HepG2 (cell line): ENCODE data around the gene RABGAP1. TPM values are rescaled to one million over a fixed set of nuclear protein-coding genes. Genes with fewer than 3 reads are reported as not detected.

ENCODE experiments used
- ATAC-seq: fragments of 200-7000 bp; cut with Tn5 transposase; 3 replicates; pipeline ENCODE4 v1.9.1; 2020; ENCODE audit warnings: mild to moderate bottlenecking, moderate library complexity
- BruUV-seq: library from RNA; stranded (reverse); fragments of 400-500 nt; replicated peaks from 2 replicates; lab custom pipeline; 2021; lab: Mats Ljungman, UMichigan
- CTCF ChIA-PET: fragments of 300-600 bp; formaldehyde crosslinking; extraction: SDS; loops from one replicate; lab custom pipeline; 2021; ENCODE audit warnings: low total read pairs, inconsistent platforms, low intra/inter-chr PET ratio; lab: Yijun Ruan, JAX
- POLR2A ChIA-PET: fragments of 350-600 bp; sonication (Branson Sonifier 250); formaldehyde crosslinking; loops from one replicate; lab custom pipeline; 2020; ENCODE audit warnings: antibody characterized with exemption, inconsistent platforms; lab: Yijun Ruan, JAX
- DNase-seq: peaks from one replicate; pipeline ENCODE4 v3.0.0-alpha.2; 2015; ENCODE audit warnings: low spot score
- FAIRE-seq: peaks from 3 replicates; lab custom pipeline; 2011; peaks lifted over from hg19 to GRCh38; lab: Jason Lieb, UNC
- H2AFZ ChIP-seq: one replicate; pipeline ENCODE4 v1.6.1; 2011; ENCODE audit warnings: low read length, inconsistent platforms
- H3K27ac ChIP-seq: fragments of 300-600 bp; 3 replicates; pipeline ENCODE4 v1.8.0; 2011; ENCODE audit warnings: mixed run types, mild to moderate bottlenecking, mixed read lengths, low read length, inconsistent platforms; ENCODE audit not compliant: insufficient read depth; ENCODE audit errors: extremely low read length
- H3K27me3 ChIP-seq, 2 experiments: fragments of 200-600 bp in 1 of 2; 2 replicates in 1 of 2; 3 replicates in 1 of 2; pipeline versions ENCODE4 v1.6.0 to v1.8.0; 2011; ENCODE audit warnings: low read length in 2 of 2, mild to moderate bottlenecking in 2 of 2, moderate library complexity in 2 of 2, inconsistent platforms in 1 of 2; ENCODE audit not compliant: insufficient read depth in 2 of 2, control insufficient read depth in 1 of 2
- H3K36me3 ChIP-seq, 2 experiments: fragments of 200-600 bp in 1 of 2; replicated peaks in 1 of 2; 2 replicates in 1 of 2; 3 replicates in 1 of 2; pipeline versions ENCODE4 v1.5.1 to v1.8.0; 2011; ENCODE audit warnings: low read length in 2 of 2, inconsistent platforms in 1 of 2; ENCODE audit not compliant: insufficient read depth in 2 of 2, control insufficient read depth in 1 of 2
- H3K4me1 ChIP-seq: 2 replicates; pipeline ENCODE4 v1.5.1; 2012; ENCODE audit warnings: low read length, inconsistent platforms; ENCODE audit not compliant: insufficient read depth
- H3K4me2 ChIP-seq: 2 replicates; pipeline ENCODE4 v1.6.0; 2011; ENCODE audit warnings: low read depth, low read length, inconsistent platforms
- H3K4me3 ChIP-seq, 3 experiments: fragments of 200-600 bp in 1 of 3; sonication (generic), shearing (Covaris generic) in 1 of 3; replicated peaks in 1 of 3; 2 replicates each; pipeline ENCODE4 v1.5.1; 2011 to 2016; ENCODE audit warnings: low read length in 3 of 3, inconsistent platforms in 2 of 3, low read depth in 2 of 3, mild to moderate bottlenecking in 2 of 3, control low read depth in 1 of 3, mixed read lengths in 1 of 3; ENCODE audit not compliant: insufficient read depth in 1 of 3
- H3K79me2 ChIP-seq: one replicate; pipeline ENCODE4 v1.6.1; 2011; ENCODE audit warnings: low read length, inconsistent platforms; ENCODE audit not compliant: insufficient read depth
- H3K9ac ChIP-seq: 2 replicates; pipeline ENCODE4 v1.6.0; 2011; ENCODE audit warnings: mild to moderate bottlenecking, low read depth, low read length, inconsistent platforms; ENCODE audit not compliant: insufficient read depth
- H3K9me3 ChIP-seq: 2 replicates; pipeline ENCODE4 v1.5.1; 2012; ENCODE audit warnings: mild to moderate bottlenecking, low read length
- H4K20me1 ChIP-seq: 2 replicates; pipeline ENCODE4 v1.6.0; 2011; ENCODE audit warnings: inconsistent platforms, mild to moderate bottlenecking, low read length, moderate library complexity; ENCODE audit not compliant: insufficient read depth
- BRF2 ChIP-seq: sonication (generic); formaldehyde crosslinking; IDR thresholded peaks from 2 replicates; pipeline ENCODE4 v1.8.1; 2022; ENCODE audit warnings: mild to moderate bottlenecking, missing genetic modification reagents
- DNMT1 ChIP-seq: sonication (generic); formaldehyde crosslinking; IDR thresholded peaks from 2 replicates; pipeline ENCODE4 v1.5.1; 2020; ENCODE audit warnings: mild to moderate bottlenecking, missing genetic modification reagents
- HOXD1 ChIP-seq: sonication (generic); formaldehyde crosslinking; IDR thresholded peaks from 2 replicates; pipeline ENCODE4 v1.5.0; 2020; ENCODE audit warnings: missing genetic modification reagents
- LBX2 ChIP-seq: sonication (generic); formaldehyde crosslinking; IDR thresholded peaks from 2 replicates; pipeline ENCODE4 v1.5.0; 2020; ENCODE audit warnings: missing genetic modification reagents, mild to moderate bottlenecking, borderline replicate concordance
- MBD4 ChIP-seq: IDR thresholded peaks from 2 replicates; pipeline ENCODE4 v1.6.1; 2012; ENCODE audit warnings: low read length, inconsistent platforms, borderline replicate concordance
- NR3C1 ChIP-seq: sonication (generic); formaldehyde crosslinking; IDR thresholded peaks from 2 replicates; pipeline ENCODE4 v1.4.0; 2020; ENCODE audit warnings: missing genetic modification reagents
- PRDM15 ChIP-seq: sonication (generic); formaldehyde crosslinking; IDR thresholded peaks from 2 replicates; pipeline ENCODE4 v1.4.0; 2020; ENCODE audit warnings: missing genetic modification reagents
- RFX3 ChIP-seq: IDR thresholded peaks from 2 replicates; pipeline ENCODE4 v1.6.1; 2016; ENCODE audit warnings: missing biosample characterization, missing genetic modification reagents
- SETDB1 ChIP-seq: sonication (generic); formaldehyde crosslinking; IDR thresholded peaks from 2 replicates; pipeline ENCODE4 v1.5.1; 2020; ENCODE audit warnings: missing genetic modification reagents, mild to moderate bottlenecking, borderline replicate concordance
- SRSF4 ChIP-seq: fragments of 200-400 bp; formaldehyde crosslinking; IDR thresholded peaks from one replicate; pipeline ENCODE4 v1.6.1; 2018; ENCODE audit warnings: mild to moderate bottlenecking, low read depth, low read length, moderate library complexity; ENCODE audit not compliant: poor library complexity, severe bottlenecking
- SRSF9 ChIP-seq: fragments of 200-400 bp; formaldehyde crosslinking; IDR thresholded peaks from 2 replicates; pipeline ENCODE4 v1.6.1; 2018; ENCODE audit warnings: borderline replicate concordance, mild to moderate bottlenecking, low read depth, low read length; ENCODE audit not compliant: insufficient read depth, poor library complexity, severe bottlenecking
- STAT5B ChIP-seq: sonication (generic); formaldehyde crosslinking; IDR thresholded peaks from 2 replicates; pipeline ENCODE4 v1.4.0; 2020; ENCODE audit warnings: missing genetic modification reagents
- TFE3 ChIP-seq: IDR thresholded peaks from 2 replicates; pipeline ENCODE4 v1.6.1; 2016
- ZNF143 ChIP-seq: sonication (generic); formaldehyde crosslinking; IDR thresholded peaks from 2 replicates; pipeline ENCODE4 v1.4.0; 2020; ENCODE audit warnings: missing genetic modification reagents
- ZNF331 ChIP-seq: sonication (generic); formaldehyde crosslinking; IDR thresholded peaks from 2 replicates; pipeline ENCODE4 v1.4.0; 2020; ENCODE audit warnings: missing genetic modification reagents
- ZNF460 ChIP-seq: sonication (generic); formaldehyde crosslinking; IDR thresholded peaks from 2 replicates; pipeline ENCODE4 v1.5.1; 2020; ENCODE audit warnings: missing genetic modification reagents, mild to moderate bottlenecking, borderline replicate concordance
- ZNF83 ChIP-seq: sonication (generic); formaldehyde crosslinking; IDR thresholded peaks from 2 replicates; pipeline ENCODE4 v1.4.0; 2020; ENCODE audit warnings: missing genetic modification reagents, mild to moderate bottlenecking, borderline replicate concordance
- WGBS: methylation state at CpG from one replicate; pipeline ENCODE4 v1.1.6; 2017; ENCODE audit warnings: low lambda C conversion rate; 5-methylcytosine and 5-hydroxymethylcytosine counted together
- in situ Hi-C: cut with HindIII; loops from 2 replicates; pipeline ENCODE4 v1.10.0; 2017; ENCODE audit warnings: low pct_unique_long_range_greater_than_20kb; ENCODE audit not compliant: extremely low pct_ligation_motif_present
- intact Hi-C: fragments of 100-400 bp; cut with micrococcal nuclease; formaldehyde crosslinking; loops from one replicate; pipeline ENCODE4 v1.10.0; 2022; ENCODE audit not compliant: unreplicated experiment
- polyA plus RNA-seq, 8 experiments: library from polyadenylated mRNA; depleted of rRNA in 3 of 8; stranded (reverse) in 7 of 8; unstranded in 1 of 8; fragments of >200 nt; fragmentation: Illumina TruSeq in 4 of 8; extraction: Trizol in 4 of 8; gene quantifications; 2 replicates each; pipeline versions ENCODE4 v1.2.1 to v1.2.3, GENCODE V29; 2011 to 2016; ENCODE audit warnings: low read depth in 4 of 8, missing spikeins in 1 of 8, mixed read lengths in 1 of 8; ENCODE audit not compliant: insufficient read depth in 1 of 8
- total RNA-seq, 5 experiments: library from RNA; depleted of rRNA; stranded (reverse); fragments of >200 nt; fragmentation: Illumina TruSeq; extraction: Trizol; gene quantifications; 2 replicates each; pipeline ENCODE4 v1.2.3, GENCODE V29; 2016; ENCODE audit warnings: low read depth in 1 of 5

RABGAP1 gene
- total and polyA plus RNA-seq, 2 of the 13 experiments (the other 11 are each of a cell fraction or from before 2014, with no cell fraction given) = 19.1 to 19.3 TPM

- TF ChIP-seq PRDM15 (peak; percentile 54; the same call in 1 of the 2 replicates), NR3C1 (CRISPR knock-in tag) (no peak), MBD4 (no peak), ZNF83 (CRISPR knock-in tag) (no peak), LBX2 (CRISPR knock-in tag) (peak; percentile 61; the same call in 1 of the 2 replicates), SRSF4 (no peak), SETDB1 (CRISPR knock-in tag) (no peak), STAT5B (no peak)
Observed at GRCh38 chr9:122912964-122913673, 27.7 kb upstream of the RABGAP1 start, which contains the start of gene ZBTB6 (continued).

GRCh38 chr9:122918310-122918709 is 22.5 kb upstream of the RABGAP1 start:
- H3K27me3 ChIP-seq = no peaks in the 10 kb centered on the region
- intact Hi-C loops = no loop called here
- ATAC-seq (no peak), DNase-seq (no peak), FAIRE-seq (no peak)
- no peak overlapping the region for H3K4me3 ChIP-seq
- WGBS = 64% methylated on average over 2 of the region's 2 CpGs
- no peaks in the 10 kb centered on the region for H4K20me1 ChIP-seq
- in situ Hi-C loops = no loop called here
- CTCF ChIA-PET = no interaction called here
- POLR2A ChIA-PET = no interaction called here
- no TSS peak for BruUV-seq
- peaks cover 4 to 26% of the 10 kb centered on the region in 2 experiments; a peak in 3 of 5 replicates for H3K36me3 ChIP-seq
- H3K9me3 ChIP-seq = no peaks in the 10 kb centered on the region
- H3K27ac ChIP-seq = no peak overlapping the region
- H2AFZ ChIP-seq = no peak overlapping the region
- no peaks in the 10 kb centered on the region for H3K4me1 ChIP-seq
- peaks cover under 1% of the 10 kb centered on the region for H3K79me2 ChIP-seq
- no peak overlapping the region for H3K4me2 ChIP-seq
- no peak overlapping the region for H3K9ac ChIP-seq
- TF ChIP-seq DNMT1 (CRISPR knock-in tag) = no peak
- no peak for TF ChIP-seq BRF2
- no peak for TF ChIP-seq ZNF143 (CRISPR knock-in tag)
- no peak for TF ChIP-seq SRSF9
- no peak for TF ChIP-seq ZNF460 (CRISPR knock-in tag)
- TF ChIP-seq RFX3 (CRISPR knock-in tag) = no peak
- no peak for TF ChIP-seq HOXD1 (CRISPR knock-in tag)
- TF ChIP-seq TFE3 (CRISPR knock-in tag) = no peak
- no peak for TF ChIP-seq ZNF331
